WTC11 (cell line): ENCODE measurements around the gene TRAPPC3. TPM values are rescaled to one million over a fixed set of nuclear protein-coding genes. Genes with fewer than 3 reads are reported as not detected.

ENCODE experiments used
- ELF4 ChIP-seq: sonication (generic); formaldehyde crosslinking; IDR thresholded peaks from 2 replicates; pipeline ENCODE4 v1.8.1; 2022; ENCODE audit warnings: low read depth, mild to moderate bottlenecking, moderate library complexity, missing genetic modification reagents
- ETV6 ChIP-seq: sonication (generic); formaldehyde crosslinking; IDR thresholded peaks from 2 replicates; pipeline ENCODE4 v1.8.1; 2022; ENCODE audit warnings: mild to moderate bottlenecking, missing genetic modification reagents
- GTF2I ChIP-seq: fragments of 250-450 bp; sonication (Bioruptor Pico); conservative IDR thresholded peaks from 2 replicates; pipeline ENCODE4 v1.4.0; 2021; ENCODE audit warnings: mild to moderate bottlenecking
- HMGA2 ChIP-seq: fragments of 250-450 bp; sonication (Bioruptor Pico); IDR thresholded peaks from 2 replicates; pipeline ENCODE4 v1.4.0; 2021; ENCODE audit warnings: mild to moderate bottlenecking, moderate library complexity
- IRF2 ChIP-seq: sonication (generic); formaldehyde crosslinking; IDR thresholded peaks from 2 replicates; pipeline ENCODE4 v1.8.0; 2022; ENCODE audit warnings: low read depth, missing genetic modification reagents, borderline replicate concordance
- JAZF1 ChIP-seq: fragments of 250-450 bp; sonication (Bioruptor Pico); IDR thresholded peaks from 2 replicates; pipeline ENCODE4 v1.9.0; 2021; ENCODE audit warnings: moderate library complexity, mild to moderate bottlenecking, inconsistent platforms
- MLX ChIP-seq: sonication (generic); formaldehyde crosslinking; IDR thresholded peaks from 2 replicates; pipeline ENCODE4 v1.8.1; 2023; ENCODE audit warnings: mild to moderate bottlenecking, missing genetic modification reagents, moderate library complexity
- MYBL2 ChIP-seq: sonication (generic); formaldehyde crosslinking; IDR thresholded peaks from 2 replicates; pipeline ENCODE4 v1.8.1; 2023; ENCODE audit warnings: mild to moderate bottlenecking, moderate library complexity, missing genetic modification reagents
- NFYB ChIP-seq: sonication (generic); formaldehyde crosslinking; conservative IDR thresholded peaks from 2 replicates; pipeline ENCODE4 v1.8.0; 2022; ENCODE audit warnings: low read depth, missing genetic modification reagents
- NR3C1 ChIP-seq: sonication (generic); formaldehyde crosslinking; conservative IDR thresholded peaks from 2 replicates; pipeline ENCODE4 v1.8.1; 2023; ENCODE audit warnings: low read depth, mild to moderate bottlenecking, missing genetic modification reagents
- PREB ChIP-seq: sonication (generic); formaldehyde crosslinking; IDR thresholded peaks from 2 replicates; pipeline ENCODE4 v1.8.1; 2022; ENCODE audit warnings: mild to moderate bottlenecking, missing genetic modification reagents, moderate library complexity, borderline replicate concordance
- RELA ChIP-seq: sonication (generic); formaldehyde crosslinking; IDR thresholded peaks from 2 replicates; pipeline ENCODE4 v1.8.1; 2022; ENCODE audit warnings: missing genetic modification reagents, mild to moderate bottlenecking, borderline replicate concordance
- SMAD4 ChIP-seq: sonication (generic); formaldehyde crosslinking; IDR thresholded peaks from 2 replicates; pipeline ENCODE4 v1.8.0; 2022; ENCODE audit warnings: mild to moderate bottlenecking, missing genetic modification reagents
- STAT6 ChIP-seq: sonication (generic); formaldehyde crosslinking; conservative IDR thresholded peaks from 2 replicates; pipeline ENCODE4 v1.8.1; 2023; ENCODE audit warnings: mild to moderate bottlenecking, low read depth, missing genetic modification reagents, moderate library complexity
- USF2 ChIP-seq: sonication (generic); formaldehyde crosslinking; IDR thresholded peaks from 2 replicates; pipeline ENCODE4 v1.8.1; 2023; ENCODE audit warnings: mild to moderate bottlenecking, missing genetic modification reagents, moderate library complexity
- ZNF121 ChIP-seq: sonication (generic); formaldehyde crosslinking; IDR thresholded peaks from 2 replicates; pipeline ENCODE4 v1.8.0; 2023; ENCODE audit warnings: missing genetic modification reagents
- ZNF396 ChIP-seq: fragments of 250-450 bp; sonication (Bioruptor Pico); IDR thresholded peaks from 2 replicates; pipeline ENCODE4 v1.8.0; 2021; ENCODE audit warnings: mild to moderate bottlenecking, moderate library complexity, borderline replicate concordance
- total RNA-seq: library from RNA; stranded (reverse); gene quantifications from 3 replicates; pipeline ENCODE4 v1.2.3, GENCODE V29; 2021
- TF ChIP-seq, protein P1 (sequence below): fragments of 250-450 bp; sonication (Bioruptor Pico); IDR thresholded peaks from 2 replicates; pipeline ENCODE4 v1.9.0; 2021; ENCODE audit warnings: mild to moderate bottlenecking
- TF ChIP-seq, protein P2 (sequence below): fragments of 250-450 bp; sonication (Bioruptor Pico); IDR thresholded peaks from 2 replicates; pipeline ENCODE4 v2.1.2; 2022; ENCODE audit warnings: mild to moderate bottlenecking, moderate library complexity
- TF ChIP-seq, protein P3 (sequence below): fragments of 250-450 bp; sonication (Bioruptor Pico); IDR thresholded peaks from 2 replicates; pipeline ENCODE4 v1.9.0; 2021; ENCODE audit warnings: moderate library complexity, mild to moderate bottlenecking, inconsistent platforms, borderline replicate concordance
- TF ChIP-seq, protein P4 (sequence below): sonication (generic); formaldehyde crosslinking; IDR thresholded peaks from 2 replicates; pipeline ENCODE4 v1.8.0; 2023; ENCODE audit warnings: mild to moderate bottlenecking, missing genetic modification reagents
- TF ChIP-seq, protein P5 (sequence below): sonication (generic); formaldehyde crosslinking; IDR thresholded peaks from 2 replicates; pipeline ENCODE4 v1.8.0; 2022; ENCODE audit warnings: mild to moderate bottlenecking, missing genetic modification reagents

The TRAPPC3 gene
- total RNA-seq, 1 experiment from 2014 or later = 48.9 TPM

DNA sequence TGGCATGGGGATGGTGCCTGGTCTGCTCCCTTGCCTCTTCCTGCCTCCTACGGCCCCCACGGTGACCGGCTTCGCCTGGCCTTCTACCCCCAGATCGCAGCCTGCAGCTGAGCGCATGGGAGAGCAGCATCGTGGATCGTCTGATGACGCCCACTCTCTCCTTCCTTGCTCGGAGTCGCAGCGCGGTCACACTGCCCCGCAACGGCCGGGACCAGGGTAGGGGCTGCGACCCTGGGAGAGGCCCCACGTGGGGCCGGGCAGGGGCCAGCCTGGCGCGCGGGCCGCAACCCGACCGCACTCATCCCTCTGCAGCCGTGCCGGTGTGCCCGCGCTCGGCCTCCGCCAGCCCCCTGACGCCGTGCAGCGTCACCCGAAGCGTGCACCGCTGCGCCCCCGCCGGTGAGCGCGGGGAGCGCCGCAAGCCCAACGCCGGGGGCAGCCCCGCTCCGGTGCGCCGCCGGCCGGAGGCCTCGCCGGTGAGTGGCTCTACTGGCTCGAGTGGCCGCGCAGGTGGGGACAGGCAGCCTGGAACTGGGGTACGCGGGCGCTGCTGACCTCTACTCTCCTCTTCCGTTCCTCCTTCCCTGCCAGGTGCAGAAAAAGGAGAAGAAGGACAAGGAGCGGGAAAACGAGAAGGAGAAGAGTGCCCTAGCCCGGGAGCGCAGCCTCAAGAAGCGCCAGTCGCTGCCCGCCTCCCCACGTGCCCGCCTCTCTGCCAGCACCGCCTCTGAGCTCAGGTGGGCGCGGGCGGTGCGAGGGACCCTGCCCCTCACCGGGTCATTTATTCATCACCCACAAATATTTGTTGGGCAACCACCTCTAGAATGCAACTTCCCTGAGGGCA, 27.0 kb upstream of the TRAPPC3 start (continued):
- TF ChIP-seq, protein P1, sequence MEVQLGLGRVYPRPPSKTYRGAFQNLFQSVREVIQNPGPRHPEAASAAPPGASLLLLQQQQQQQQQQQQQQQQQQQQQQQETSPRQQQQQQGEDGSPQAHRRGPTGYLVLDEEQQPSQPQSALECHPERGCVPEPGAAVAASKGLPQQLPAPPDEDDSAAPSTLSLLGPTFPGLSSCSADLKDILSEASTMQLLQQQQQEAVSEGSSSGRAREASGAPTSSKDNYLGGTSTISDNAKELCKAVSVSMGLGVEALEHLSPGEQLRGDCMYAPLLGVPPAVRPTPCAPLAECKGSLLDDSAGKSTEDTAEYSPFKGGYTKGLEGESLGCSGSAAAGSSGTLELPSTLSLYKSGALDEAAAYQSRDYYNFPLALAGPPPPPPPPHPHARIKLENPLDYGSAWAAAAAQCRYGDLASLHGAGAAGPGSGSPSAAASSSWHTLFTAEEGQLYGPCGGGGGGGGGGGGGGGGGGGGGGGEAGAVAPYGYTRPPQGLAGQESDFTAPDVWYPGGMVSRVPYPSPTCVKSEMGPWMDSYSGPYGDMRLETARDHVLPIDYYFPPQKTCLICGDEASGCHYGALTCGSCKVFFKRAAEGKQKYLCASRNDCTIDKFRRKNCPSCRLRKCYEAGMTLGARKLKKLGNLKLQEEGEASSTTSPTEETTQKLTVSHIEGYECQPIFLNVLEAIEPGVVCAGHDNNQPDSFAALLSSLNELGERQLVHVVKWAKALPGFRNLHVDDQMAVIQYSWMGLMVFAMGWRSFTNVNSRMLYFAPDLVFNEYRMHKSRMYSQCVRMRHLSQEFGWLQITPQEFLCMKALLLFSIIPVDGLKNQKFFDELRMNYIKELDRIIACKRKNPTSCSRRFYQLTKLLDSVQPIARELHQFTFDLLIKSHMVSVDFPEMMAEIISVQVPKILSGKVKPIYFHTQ (CRISPR knock-in tag) = no peak
- TF ChIP-seq ETV6 (peak; percentile 80), JAZF1 (CRISPR knock-in tag) (no peak), IRF2 (CRISPR knock-in tag) (no peak), MLX (CRISPR knock-in tag) (no peak), ELF4 (CRISPR knock-in tag) (no peak), USF2 (0 out of 2 replicates have a peak, but pooled peaks have one; percentile 15), RELA (CRISPR knock-in tag) (no peak), PREB (no peak), NFYB (no peak), SMAD4 (CRISPR knock-in tag) (no peak), STAT6 (CRISPR knock-in tag) (no peak), HMGA2 (CRISPR knock-in tag) (no peak), ZNF121 (CRISPR knock-in tag) (no peak), ZNF396 (no peak), MYBL2 (CRISPR knock-in tag) (no peak), NR3C1 (CRISPR knock-in tag) (peak; percentile 62; the same call in 1 of the 2 replicates), GTF2I (CRISPR knock-in tag) (no peak)
- TF ChIP-seq, protein P2, sequence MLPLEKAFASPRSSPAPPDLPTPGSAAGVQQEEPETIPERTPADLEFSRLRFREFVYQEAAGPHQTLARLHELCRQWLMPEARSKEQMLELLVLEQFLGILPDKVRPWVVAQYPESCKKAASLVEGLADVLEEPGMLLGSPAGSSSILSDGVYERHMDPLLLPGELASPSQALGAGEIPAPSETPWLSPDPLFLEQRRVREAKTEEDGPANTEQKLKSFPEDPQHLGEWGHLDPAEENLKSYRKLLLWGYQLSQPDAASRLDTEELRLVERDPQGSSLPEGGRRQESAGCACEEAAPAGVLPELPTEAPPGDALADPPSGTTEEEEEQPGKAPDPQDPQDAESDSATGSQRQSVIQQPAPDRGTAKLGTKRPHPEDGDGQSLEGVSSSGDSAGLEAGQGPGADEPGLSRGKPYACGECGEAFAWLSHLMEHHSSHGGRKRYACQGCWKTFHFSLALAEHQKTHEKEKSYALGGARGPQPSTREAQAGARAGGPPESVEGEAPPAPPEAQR (CRISPR knock-in tag) = no peak
- TF ChIP-seq, protein P3, sequence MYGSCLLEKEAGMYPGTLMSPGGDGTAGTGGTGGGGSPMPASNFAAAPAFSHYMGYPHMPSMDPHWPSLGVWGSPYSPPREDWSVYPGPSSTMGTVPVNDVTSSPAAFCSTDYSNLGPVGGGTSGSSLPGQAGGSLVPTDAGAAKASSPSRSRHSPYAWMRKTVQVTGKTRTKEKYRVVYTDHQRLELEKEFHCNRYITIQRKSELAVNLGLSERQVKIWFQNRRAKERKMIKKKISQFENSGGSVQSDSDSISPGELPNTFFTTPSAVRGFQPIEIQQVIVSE (CRISPR knock-in tag) = no peak
- TF ChIP-seq, protein P4, sequence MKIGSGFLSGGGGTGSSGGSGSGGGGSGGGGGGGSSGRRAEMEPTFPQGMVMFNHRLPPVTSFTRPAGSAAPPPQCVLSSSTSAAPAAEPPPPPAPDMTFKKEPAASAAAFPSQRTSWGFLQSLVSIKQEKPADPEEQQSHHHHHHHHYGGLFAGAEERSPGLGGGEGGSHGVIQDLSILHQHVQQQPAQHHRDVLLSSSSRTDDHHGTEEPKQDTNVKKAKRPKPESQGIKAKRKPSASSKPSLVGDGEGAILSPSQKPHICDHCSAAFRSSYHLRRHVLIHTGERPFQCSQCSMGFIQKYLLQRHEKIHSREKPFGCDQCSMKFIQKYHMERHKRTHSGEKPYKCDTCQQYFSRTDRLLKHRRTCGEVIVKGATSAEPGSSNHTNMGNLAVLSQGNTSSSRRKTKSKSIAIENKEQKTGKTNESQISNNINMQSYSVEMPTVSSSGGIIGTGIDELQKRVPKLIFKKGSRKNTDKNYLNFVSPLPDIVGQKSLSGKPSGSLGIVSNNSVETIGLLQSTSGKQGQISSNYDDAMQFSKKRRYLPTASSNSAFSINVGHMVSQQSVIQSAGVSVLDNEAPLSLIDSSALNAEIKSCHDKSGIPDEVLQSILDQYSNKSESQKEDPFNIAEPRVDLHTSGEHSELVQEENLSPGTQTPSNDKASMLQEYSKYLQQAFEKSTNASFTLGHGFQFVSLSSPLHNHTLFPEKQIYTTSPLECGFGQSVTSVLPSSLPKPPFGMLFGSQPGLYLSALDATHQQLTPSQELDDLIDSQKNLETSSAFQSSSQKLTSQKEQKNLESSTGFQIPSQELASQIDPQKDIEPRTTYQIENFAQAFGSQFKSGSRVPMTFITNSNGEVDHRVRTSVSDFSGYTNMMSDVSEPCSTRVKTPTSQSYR = no peak
- TF ChIP-seq, protein P5, sequence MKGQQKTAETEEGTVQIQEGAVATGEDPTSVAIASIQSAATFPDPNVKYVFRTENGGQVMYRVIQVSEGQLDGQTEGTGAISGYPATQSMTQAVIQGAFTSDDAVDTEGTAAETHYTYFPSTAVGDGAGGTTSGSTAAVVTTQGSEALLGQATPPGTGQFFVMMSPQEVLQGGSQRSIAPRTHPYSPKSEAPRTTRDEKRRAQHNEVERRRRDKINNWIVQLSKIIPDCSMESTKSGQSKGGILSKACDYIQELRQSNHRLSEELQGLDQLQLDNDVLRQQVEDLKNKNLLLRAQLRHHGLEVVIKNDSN = no peak
- TF ChIP-seq, all 79 proteins: peak for 20
